ENCODE results near the gene COL25A1.
"Not testable (repeated sequence)": the region's sequence is repeated elsewhere in the genome, so short reads cannot be mapped to it uniquely, and the experiment has no call there.

The COL25A1 gene

DNA sequence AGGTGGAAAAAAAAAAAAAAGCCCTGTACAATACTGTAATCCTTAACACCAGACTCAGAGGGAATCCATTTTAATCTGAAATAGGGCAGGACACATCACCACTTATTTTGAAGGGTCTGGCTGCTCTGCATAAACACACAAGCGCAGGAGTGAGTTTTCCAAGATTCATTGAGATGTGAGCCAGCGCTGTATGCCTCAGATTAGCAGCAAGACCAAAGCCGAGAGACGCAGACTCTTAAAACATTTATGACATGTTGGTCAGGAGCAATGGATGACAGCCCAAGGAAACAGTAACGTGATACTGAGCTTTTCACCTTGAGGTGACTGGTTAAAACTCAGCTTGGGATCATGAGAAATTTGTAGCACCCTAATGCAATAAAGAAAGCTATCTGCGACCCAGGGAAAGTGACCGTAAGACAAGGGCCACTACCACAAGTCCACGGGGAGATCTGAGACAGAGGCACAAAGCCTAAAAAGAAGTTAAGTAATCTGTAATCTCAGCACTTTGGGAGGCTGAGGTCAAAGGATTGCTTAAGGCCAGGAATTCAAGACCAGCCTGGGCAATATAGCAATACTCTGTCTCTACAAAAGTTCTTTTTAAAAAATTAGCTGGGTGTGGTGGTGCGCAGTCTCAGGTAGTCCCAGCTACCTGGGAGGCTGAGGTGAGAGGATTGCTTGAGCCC lies 210.6 kb downstream of the COL25A1 start:
- no peak for DNase-seq (ENCODE audit: low spot score)
- no peak for TF ChIP-seq CTCF (IDR thresholded peaks at IDR 0.05; ENCODE audit: extremely low read depth, missing control alignments)

GRCh38 chr4:109083911-109084310 lies 218.5 kb downstream of the COL25A1 start:
- TF ChIP-seq CTCF (IDR thresholded peaks at IDR 0.05; ENCODE audit: extremely low read depth, missing control alignments) = no peak
- DNase-seq (ENCODE audit: low spot score) = no peak

- no peak for DNase-seq (ENCODE audit: low spot score)
- TF ChIP-seq CTCF (IDR thresholded peaks at IDR 0.05; ENCODE audit: extremely low read depth, missing control alignments) = no peak
These were observed 222.7 kb downstream of the COL25A1 start for GRCh38 chr4:109079731-109080130.

DNA sequence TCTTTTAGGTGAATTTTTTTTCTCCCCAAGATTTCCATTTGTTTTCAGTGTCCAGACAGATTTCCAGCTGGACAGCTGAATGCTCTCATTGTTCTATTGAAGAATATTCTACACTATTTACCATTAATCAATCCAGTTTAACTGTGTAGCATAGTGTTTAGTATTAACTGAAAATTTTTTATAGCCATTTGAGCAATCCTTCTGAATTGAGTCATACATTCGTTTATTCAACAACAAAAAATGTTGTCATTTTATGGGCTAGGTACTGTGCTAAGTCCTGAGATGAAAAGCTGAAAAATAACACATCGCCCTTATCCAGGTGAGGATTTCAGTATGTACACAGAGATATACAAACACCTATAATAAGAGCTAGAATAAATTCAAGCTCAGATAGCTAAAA lies 223.3 kb downstream of the COL25A1 start:
- DNase-seq (ENCODE audit: low spot score) = no peak

DNA sequence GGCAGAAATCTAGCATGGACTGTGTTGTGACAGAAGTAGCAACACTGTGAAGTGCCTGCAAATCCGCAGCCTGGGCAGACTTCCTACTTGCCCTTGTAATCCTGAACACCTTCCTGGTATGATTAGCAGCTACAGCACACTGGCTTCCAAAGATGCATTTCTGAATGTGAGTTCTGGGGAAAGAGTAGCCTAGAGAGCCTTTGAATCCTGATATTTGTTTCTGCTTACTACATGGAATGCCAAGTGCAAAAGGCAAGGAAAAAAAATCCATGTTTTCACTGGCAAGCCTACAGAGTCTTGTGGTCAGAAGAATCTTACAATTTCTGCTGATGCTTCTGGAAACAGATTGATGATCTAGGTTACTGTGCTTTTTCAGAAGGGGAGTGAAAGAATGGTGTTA lies 223.7 kb downstream of the COL25A1 start:
- DNase-seq (ENCODE audit: low spot score) = no peak
- TF ChIP-seq CTCF (IDR thresholded peaks at IDR 0.05; ENCODE audit: extremely low read depth, missing control alignments) = no peak

More for the DNA sequence above, 223.3 kb downstream of the COL25A1 start:
- no peak for TF ChIP-seq CTCF (IDR thresholded peaks at IDR 0.05; ENCODE audit: extremely low read depth, missing control alignments)

GRCh38 chr4:109077505-109077904 lies 225.0 kb downstream of the COL25A1 start:
- no peak for DNase-seq (ENCODE audit: low spot score)
- no peak for TF ChIP-seq CTCF (IDR thresholded peaks at IDR 0.05; ENCODE audit: extremely low read depth, missing control alignments)

DNA sequence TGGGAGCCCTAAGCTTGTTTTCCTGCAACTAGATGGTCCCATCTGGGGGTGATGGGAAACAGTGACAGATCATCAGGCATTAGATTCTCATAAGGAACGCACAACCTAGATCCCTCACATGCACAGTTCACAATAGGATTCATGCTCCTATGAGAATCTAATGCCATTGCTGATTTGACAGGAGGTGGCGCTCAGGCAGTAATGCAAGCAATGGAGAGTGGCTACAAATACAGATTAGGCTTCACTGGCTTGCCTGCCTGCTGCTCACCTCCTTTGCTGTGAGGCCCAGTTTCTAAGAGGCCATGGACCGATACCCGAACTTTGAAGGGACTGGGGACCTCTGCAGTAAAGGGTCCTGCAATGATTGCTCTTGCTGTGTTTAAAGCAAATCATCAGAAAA lies 225.7 kb downstream of the COL25A1 start:
- not testable (repeated sequence) for DNase-seq (ENCODE audit: low spot score)

DNA sequence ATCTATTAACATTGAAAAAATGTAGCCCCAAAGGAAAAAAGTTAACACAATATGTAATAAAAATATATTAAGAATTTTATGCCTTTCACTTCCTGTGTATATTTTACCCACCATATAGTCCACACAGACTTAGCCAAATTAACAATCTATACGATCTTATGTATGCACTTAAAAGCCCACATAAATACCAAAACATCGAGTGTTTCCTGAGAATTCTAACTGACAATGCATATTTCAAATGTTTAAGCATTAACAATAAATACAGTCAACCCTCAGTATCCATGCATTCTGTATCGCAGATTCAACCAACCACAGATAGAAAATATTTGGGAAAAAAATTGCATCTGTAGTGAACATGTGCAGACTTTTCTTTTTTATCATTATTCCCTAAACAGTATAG lies 226.8 kb downstream of the COL25A1 start:
- no peak for DNase-seq (ENCODE audit: low spot score)
- TF ChIP-seq CTCF (IDR thresholded peaks at IDR 0.05; ENCODE audit: extremely low read depth, missing control alignments) = no peak
